EL (cell line): ENCODE results near the gene TTC7B.
A peak's percentile ranks its signal among the peaks of the same experiment; 100 is the strongest.

ENCODE experiments used
- DNase-seq: peaks from one replicate; pipeline ENCODE4 v3.0.0-alpha.2; 2016

Gene TTC7B

DNA sequence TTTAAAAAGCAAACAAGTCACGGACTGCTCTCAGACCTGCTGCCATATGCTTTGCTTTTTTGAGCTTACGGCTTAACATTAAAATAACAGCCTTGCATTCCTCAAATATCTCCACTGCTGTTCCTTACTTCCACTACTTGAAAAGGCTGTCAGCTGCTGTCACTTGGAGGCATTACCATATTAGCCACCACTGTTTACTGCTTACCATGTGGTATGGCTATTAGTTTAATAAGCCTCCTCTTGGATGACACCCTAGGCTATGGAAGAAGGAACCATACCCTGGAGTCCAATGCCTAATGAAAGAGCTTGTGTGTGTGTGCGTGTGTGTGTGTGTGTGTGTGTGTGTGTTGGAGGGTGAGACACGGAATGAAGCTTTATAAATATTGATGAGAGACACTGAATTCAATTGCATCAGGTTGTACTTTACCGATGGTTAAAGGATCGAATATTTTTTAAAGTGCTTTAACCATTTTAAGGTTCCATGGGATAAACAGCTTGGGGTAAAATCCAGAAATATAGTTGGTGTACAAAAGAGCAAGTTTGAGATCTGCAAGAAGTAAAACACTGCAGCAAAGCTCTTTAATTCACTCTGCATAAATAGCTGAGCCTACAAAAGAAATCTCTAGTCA lies 174.5 kb downstream of the TTC7B start:
- DNase-seq, result no peak

DNA sequence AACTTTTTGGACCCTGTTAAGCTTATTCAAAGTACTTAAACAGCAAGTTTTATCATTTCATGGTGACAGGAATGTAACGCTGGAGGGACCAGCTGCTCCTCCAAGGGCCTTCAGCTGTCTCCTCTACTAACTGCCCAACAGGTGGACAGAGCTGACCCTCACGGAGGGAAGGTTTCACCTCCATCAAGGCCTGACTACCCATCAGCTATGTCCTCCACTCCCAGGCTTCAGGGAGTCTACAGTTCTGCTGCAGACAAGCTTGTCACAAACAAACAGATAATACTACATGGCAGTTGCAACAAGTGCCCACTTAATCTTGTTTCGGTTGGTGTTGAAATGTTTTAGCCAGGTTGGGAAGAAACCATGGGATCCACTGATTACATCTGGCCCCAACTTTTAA lies 175.1 kb downstream of the TTC7B start:
- no peak for DNase-seq

DNA sequence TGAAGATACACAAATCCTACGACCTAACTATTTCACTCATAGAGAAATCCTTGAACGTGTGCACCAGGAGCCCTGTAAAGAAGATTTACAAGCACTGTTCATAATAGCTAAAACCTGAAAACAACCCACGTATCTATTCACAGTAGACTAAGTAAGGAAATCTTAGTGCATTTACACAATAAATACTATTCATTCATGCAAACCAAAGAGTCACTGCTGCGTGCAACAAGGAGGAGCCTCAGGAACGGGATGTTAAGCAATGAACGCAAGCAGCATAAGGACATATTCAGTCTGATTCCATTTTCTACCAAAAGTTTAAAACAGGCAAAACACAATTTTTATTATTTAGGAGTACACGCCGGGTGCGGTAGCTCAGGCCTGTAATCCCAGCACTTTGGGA lies 176.6 kb downstream of the TTC7B start:
- DNase-seq, result no peak

DNA sequence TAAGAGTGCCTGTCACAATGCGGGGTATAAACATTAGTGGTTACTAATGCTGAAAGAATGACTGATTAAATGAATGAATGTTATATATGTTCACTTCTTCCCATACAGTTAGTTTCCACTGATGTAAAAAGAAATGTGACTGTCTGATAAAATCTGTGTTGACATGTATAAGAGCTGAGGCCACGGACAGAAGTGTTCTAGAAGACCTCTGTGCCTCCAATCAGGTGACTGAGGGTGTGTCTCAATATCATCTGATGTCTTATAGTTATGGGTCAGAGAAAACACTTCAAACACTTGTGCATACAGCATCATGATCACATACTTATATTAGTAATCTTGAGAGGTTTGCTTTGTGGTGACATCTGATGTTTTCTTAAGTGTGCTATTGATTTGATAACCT lies 183.4 kb downstream of the TTC7B start:
- DNase-seq, result no peak

GRCh38 chr14:90632451-90632850 lies 183.8 kb downstream of the TTC7B start:
- DNase-seq, result no peak

- DNase-seq, result no peak
Observed at GRCh38 chr14:90630171-90630806, 185.9 kb downstream of the TTC7B start.

DNA sequence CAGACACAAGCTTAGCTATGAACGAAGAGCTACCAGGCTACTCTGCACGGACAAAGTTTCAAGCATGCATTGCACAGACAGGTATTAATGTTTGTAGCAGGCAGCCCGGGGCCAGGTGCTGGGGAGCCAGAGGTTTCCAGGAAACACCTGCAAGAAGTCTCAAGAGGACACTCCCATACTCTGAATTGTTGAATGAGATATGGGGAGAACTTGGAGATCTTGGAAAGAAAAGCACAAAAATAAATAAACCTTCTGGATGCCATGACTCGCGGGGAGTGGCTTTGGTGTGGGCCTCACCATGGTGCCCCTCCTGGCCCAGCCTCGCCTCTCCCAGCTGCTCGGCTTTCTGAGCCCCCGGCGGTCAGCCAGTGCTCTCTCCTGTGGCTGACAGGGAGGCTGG lies 186.8 kb downstream of the TTC7B start:
- DNase-seq, result no peak

GRCh38 chr14:90628825-90629224 lies 187.4 kb downstream of the TTC7B start:
- DNase-seq, result no peak

DNA sequence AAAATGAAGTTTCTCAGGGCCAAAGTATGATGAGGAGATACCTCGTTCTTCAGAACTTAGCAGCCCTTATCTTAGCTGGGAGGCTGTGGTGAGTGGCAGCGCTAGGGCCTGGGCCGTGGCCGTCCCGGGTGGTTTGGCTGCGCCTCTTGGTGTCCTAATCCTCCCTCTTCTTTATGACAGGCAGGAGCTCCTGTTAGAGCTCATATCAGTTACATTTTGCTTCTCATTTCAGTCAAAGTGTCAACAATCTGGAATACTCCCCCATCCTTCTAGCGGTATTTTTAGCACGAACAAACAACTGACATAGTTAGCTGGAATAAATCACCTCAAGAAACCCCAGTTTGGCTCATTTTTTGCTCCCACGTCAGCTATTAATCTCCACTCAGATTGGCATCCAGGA lies 188.8 kb downstream of the TTC7B start:
- no peak for DNase-seq

DNA sequence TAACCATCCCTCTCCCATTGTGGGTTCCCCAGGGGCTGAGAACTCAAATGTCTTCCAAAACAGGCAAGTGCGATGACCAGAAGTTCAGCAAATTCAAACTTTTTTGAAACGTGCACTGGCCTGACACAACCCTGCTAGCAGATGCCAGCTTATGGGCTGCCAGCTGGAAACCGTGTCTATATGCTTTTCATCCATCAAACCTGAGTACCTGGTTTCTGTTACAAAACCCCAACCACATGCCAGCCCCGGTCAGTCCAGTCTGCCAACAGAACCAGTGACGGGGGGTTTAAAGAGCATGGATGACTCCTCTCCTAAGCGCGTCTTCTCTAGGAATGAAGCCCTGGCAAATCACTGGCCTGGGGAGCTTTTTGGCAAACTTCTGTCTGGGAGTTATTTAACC lies 189.7 kb downstream of the TTC7B start:
- DNase-seq, result no peak

DNA sequence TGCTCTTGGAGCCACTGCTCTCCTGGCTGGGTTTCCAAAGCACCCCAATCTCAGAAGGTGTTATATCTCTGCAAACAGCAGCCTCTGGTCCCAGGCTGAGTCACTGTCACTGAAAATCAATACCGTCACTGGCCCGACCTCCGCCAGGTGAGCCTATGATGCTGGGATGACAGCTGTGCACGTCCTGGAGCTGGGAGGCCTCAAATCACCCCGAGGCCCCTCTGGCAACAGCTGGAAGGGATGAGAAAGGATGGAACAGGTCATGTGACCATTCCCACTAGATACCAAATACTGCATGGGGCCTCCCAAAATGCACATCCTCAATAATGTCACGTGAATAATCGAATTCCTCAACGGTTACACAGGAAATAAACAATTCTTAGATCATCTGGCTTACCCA lies 190.8 kb downstream of the TTC7B start:
- DNase-seq, result no peak

DNA sequence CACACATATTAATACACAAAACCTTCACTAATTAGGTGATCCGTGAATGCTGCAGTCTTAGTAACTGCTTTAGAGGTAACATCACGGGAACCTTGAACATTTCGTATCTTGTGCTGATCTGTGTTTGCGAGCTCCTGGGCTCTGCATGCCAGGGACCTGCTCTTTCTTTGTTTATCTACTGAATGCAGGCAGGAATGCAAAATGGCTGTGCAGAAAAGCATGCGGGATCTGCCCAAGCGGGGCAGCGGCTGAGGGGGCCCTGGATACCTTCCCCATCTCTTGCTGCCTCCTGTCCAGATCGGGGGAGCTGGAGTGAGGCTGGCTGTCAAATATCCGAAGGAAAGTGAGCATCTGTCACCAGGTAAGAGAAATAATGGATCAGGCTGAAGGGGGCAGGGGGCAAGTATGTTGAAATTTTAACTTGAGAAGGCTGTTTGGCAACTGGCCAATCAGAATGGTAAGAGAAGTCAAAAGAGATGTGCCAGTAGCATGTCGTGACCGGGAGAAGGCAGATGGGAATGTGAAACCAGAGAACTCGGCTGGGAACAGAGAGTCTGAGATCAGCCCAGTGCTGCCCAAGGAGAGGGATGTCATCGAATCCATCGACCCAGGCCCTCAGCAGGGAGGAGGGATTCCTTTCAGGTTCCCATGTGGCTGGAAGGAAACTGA lies 191.4 kb downstream of the TTC7B start:
- DNase-seq, result no peak

- peak; percentile 83 for DNase-seq
Observed at GRCh38 chr14:90624227-90624626, 192.0 kb downstream of the TTC7B start.

- DNase-seq, result no peak
Observed at GRCh38 chr14:90621201-90621600, 195.0 kb downstream of the TTC7B start.

GRCh38 chr14:90620568-90621077 lies 195.6 kb downstream of the TTC7B start:
- no peak for DNase-seq

- DNase-seq, result no peak
Observed at GRCh38 chr14:90619911-90620310, 196.3 kb downstream of the TTC7B start.

DNA sequence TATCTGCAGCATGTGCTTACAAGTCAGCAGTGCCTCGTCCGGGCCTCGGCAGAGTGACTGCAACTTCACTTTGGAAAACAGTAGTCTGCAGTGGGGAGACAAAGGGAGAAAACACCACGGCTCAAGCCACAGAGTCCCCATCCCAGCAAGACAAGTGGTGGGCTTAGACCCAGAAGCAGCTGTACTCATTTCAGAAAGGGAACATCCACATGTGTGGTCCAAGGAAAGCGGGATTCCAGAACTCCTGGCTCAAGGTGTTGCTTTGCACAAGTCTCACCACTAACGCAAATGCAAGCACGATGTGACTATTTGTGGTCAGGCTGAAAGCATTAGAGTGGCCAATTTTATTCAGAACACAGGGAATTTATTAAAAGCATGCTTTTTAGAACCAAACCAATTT lies 198.3 kb downstream of the TTC7B start:
- DNase-seq, result no peak

GRCh38 chr14:90616881-90617280 lies 199.3 kb downstream of the TTC7B start:
- no peak for DNase-seq

DNA sequence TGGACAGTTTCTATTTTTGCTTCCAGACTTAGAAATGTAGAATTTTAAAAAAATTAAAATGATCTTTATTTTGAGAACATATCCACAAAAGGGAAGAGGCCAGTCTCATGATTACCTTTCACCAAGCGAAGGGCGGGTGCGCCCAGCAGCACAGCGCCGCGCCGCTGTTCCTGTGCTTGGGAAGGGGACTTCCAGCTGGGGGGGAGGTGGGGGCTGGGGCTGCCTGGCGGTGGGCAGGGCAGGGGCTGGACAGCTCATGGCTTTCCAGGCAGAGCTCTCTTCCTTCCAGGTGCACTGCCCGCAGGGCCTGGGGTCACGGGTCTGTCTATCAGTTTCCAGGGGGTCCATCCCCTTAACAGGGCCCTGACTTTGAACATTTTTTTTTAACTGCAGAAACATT lies 199.9 kb downstream of the TTC7B start:
- DNase-seq, result no peak

- DNase-seq, result no peak
Observed at GRCh38 chr14:90615517-90616060, 200.6 kb downstream of the TTC7B start.

GRCh38 chr14:90614696-90615516 lies 201.3 kb downstream of the TTC7B start:
- DNase-seq, result no peak

- DNase-seq, result no peak
Observed at GRCh38 chr14:90613997-90614396, 202.2 kb downstream of the TTC7B start.

DNA sequence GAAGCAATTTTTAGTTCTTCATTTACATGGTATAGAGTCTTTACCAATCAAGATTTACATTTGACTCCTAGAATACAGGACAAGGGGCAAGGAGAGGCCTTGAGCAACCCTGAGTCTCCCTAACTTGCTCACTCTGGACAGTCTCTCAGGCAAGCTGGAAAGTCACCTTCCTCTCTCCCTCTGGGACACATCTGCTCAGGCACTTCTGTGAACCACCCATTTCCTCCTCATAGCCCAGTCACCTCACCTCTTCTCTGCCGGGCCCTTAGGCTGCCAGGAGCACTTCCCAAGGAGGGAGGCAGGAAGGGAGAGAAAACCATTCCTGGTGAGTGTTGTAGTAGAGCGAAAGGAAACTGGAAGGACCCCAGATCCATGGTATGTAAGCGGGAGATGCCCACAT lies 202.8 kb downstream of the TTC7B start:
- DNase-seq, result no peak
